GM12891 (cell line): ENCODE results near the gene SGSH.

Experiments used
- POLR2A ChIP-seq: IDR thresholded peaks from 2 replicates; pipeline ENCODE4 v1.6.1; 2011; ENCODE audit warnings: low read depth, low read length, control low read depth
- POLR2AphosphoS5 ChIP-seq: IDR thresholded peaks from 2 replicates; pipeline ENCODE4 v1.6.1; 2011; ENCODE audit warnings: low read depth, low read length, control low read depth
- SPI1 ChIP-seq: IDR thresholded peaks from 2 replicates; pipeline ENCODE4 v1.6.1; 2011; ENCODE audit warnings: low read depth, low read length, control low read depth
- TAF1 ChIP-seq: IDR thresholded peaks from 2 replicates; pipeline ENCODE4 v1.6.1; 2011; ENCODE audit warnings: low read depth, low read length, control low read depth

- TF ChIP-seq POLR2A (no peak), TAF1 (no peak), POLR2AphosphoS5 (no peak), SPI1 (no peak)
Measured at GRCh38 chr17:80204626-80205468, 15.3 kb downstream of the SGSH start.
